Measurements from ENCODE around the gene FZD7.
A peak's percentile ranks its signal among the peaks of the same experiment; 100 is the strongest.

The FZD7 gene

DNA sequence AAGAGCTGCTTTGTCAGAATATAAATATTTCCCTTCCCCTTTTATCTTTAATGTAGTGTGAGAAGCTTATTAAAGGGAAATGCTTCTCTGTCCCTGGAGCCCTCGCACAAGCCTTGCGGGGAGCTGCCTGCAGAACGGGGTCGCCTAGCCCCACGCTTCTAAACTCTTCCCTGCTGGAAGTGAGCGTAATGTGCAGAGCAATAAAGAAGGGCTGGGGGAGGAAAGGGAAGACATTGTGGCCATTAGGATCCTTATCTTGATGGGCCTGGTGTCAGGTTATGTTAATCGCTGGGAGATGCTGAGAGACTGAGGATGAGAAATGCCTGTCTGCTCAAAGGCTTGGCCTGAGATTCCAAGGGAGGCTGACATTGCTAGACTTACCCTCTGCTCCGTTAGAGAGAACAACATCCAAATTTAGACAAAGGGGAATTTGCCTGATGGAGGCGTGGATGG, 18.9 kb upstream of the FZD7 start:
- no peak for DNase-seq

GRCh38 chr2:202015471-202015870, 18.2 kb upstream of the FZD7 start:
- DNase-seq = no peak

- DNase-seq = no peak
Measured at GRCh38 chr2:202016579-202017227, 17.0 kb upstream of the FZD7 start.

- DNase-seq = no peak
Measured at GRCh38 chr2:202017940-202018339, 15.7 kb upstream of the FZD7 start.

- no peak for DNase-seq
Measured at GRCh38 chr2:202018950-202019349, 14.7 kb upstream of the FZD7 start.

GRCh38 chr2:202019689-202020450, 13.8 kb upstream of the FZD7 start:
- DNase-seq = no peak

DNA sequence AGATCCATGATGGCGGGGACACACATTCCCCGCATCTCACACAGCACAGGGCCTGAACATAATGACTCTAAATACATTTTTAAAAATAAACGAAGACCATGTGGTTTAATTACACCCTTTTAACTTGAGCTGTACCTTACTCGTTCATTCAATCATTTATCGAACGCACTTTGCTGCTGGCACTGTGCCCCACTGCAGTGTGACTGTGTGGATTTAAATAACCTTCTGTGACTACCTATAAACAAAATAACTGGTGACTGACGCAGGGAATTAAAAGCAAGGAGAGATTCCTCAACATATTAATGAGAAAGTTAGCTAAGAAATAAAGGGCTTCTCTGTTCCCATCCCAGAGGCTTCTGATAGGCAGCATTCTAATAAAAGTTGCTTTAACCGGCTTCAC, 10.9 kb upstream of the FZD7 start:
- DNase-seq = peak; percentile 55

- DNase-seq = peak; percentile 74
Measured at GRCh38 chr2:202023198-202023903, 10.3 kb upstream of the FZD7 start.

GRCh38 chr2:202023904-202024266, 9.8 kb upstream of the FZD7 start:
- no peak for DNase-seq

GRCh38 chr2:202024871-202025270, 8.8 kb upstream of the FZD7 start:
- no peak for DNase-seq

DNA sequence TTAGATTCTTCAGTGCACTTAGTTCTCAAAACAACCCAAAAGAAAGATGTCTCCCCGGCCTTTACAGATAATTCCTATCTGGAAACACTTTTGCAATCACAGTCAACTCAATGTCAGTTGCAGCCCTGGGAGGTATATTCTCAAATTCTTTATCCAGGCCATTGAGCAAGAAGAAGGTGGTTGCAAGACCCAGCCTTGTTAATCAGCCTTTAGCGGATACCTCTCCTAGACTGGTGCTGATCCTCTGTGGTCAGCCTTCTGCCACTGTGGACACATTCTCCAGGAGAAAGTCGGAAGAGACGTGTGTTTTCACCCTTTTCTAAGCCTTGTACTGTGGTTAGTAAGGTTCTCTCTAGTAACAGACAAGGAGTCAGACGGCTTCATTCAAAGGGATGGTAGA, 7.8 kb upstream of the FZD7 start:
- no peak for DNase-seq

GRCh38 chr2:202026507-202026906, 7.1 kb upstream of the FZD7 start:
- no peak for DNase-seq

GRCh38 chr2:202030691-202031090, 3.0 kb upstream of the FZD7 start:
- DNase-seq = no peak

- no peak for DNase-seq
Measured at GRCh38 chr2:202031246-202031951, 2.3 kb upstream of the FZD7 start.

GRCh38 chr2:202032846-202033316, 774 bp upstream of the FZD7 start:
- no peak for DNase-seq

DNA sequence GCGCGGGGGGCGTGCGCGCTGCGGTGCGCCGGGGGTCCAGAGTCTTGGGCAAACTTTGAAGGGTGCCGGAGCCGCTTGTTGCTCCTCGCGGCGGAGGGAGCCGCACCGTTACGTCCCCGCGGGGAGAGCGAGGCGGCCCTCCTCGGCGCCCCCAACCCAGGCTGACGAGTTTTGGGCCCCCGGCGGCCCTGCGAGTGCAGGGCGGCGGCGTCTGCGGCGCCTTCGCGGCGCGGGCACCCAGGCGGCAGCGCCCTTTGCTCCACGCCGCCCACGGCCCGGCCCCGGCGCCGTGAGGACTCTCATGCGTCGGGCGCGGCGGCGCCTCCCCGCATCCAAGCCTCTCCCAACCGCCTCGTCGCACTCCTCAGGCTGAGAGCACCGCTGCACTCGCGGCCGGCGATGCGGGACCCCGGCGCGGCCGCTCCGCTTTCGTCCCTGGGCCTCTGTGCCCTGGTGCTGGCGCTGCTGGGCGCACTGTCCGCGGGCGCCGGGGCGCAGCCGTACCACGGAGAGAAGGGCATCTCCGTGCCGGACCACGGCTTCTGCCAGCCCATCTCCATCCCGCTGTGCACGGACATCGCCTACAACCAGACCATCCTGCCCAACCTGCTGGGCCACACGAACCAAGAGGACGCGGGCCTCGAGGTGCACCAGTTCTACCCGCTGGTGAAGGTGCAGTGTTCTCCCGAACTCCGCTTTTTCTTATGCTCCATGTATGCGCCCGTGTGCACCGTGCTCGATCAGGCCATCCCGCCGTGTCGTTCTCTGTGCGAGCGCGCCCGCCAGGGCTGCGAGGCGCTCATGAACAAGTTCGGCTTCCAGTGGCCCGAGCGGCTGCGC, 814 bp downstream of the FZD7 start:
- no peak for DNase-seq

DNA sequence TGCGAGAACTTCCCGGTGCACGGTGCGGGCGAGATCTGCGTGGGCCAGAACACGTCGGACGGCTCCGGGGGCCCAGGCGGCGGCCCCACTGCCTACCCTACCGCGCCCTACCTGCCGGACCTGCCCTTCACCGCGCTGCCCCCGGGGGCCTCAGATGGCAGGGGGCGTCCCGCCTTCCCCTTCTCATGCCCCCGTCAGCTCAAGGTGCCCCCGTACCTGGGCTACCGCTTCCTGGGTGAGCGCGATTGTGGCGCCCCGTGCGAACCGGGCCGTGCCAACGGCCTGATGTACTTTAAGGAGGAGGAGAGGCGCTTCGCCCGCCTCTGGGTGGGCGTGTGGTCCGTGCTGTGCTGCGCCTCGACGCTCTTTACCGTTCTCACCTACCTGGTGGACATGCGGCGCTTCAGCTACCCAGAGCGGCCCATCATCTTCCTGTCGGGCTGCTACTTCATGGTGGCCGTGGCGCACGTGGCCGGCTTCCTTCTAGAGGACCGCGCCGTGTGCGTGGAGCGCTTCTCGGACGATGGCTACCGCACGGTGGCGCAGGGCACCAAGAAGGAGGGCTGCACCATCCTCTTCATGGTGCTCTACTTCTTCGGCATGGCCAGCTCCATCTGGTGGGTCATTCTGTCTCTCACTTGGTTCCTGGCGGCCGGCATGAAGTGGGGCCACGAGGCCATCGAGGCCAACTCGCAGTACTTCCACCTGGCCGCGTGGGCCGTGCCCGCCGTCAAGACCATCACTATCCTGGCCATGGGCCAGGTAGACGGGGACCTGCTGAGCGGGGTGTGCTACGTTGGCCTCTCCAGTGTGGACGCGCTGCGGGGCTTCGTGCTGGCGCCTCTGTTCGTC, 1.7 kb downstream of the FZD7 start:
- DNase-seq = no peak

- DNase-seq = no peak
Measured at GRCh38 chr2:202035941-202036372, 2.3 kb downstream of the FZD7 start.

DNA sequence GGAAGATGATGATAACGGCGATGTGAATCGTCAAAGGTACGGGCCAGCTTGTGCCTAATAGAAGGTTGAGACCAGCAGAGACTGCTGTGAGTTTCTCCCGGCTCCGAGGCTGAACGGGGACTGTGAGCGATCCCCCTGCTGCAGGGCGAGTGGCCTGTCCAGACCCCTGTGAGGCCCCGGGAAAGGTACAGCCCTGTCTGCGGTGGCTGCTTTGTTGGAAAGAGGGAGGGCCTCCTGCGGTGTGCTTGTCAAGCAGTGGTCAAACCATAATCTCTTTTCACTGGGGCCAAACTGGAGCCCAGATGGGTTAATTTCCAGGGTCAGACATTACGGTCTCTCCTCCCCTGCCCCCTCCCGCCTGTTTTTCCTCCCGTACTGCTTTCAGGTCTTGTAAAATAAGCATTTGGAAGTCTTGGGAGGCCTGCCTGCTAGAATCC, 3.0 kb downstream of the FZD7 start:
- no peak for DNase-seq

DNA sequence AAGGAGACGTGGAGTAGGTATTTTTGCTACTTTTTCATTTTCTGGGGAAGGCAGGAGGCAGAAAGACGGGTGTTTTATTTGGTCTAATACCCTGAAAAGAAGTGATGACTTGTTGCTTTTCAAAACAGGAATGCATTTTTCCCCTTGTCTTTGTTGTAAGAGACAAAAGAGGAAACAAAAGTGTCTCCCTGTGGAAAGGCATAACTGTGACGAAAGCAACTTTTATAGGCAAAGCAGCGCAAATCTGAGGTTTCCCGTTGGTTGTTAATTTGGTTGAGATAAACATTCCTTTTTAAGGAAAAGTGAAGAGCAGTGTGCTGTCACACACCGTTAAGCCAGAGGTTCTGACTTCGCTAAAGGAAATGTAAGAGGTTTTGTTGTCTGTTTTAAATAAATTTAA, 3.4 kb downstream of the FZD7 start:
- no peak for DNase-seq
